ENCODE measurements around the gene ZSCAN25. TPM values are rescaled to one million over a fixed set of nuclear protein-coding genes. Genes with fewer than 3 reads are reported as not detected.
"Not testable (repeated sequence)": the region's sequence is repeated elsewhere in the genome, so short reads cannot be mapped to it uniquely, and the experiment has no call there.

The ZSCAN25 gene
- total RNA-seq = 10.1 and 16.6 TPM in 2 replicates

DNA sequence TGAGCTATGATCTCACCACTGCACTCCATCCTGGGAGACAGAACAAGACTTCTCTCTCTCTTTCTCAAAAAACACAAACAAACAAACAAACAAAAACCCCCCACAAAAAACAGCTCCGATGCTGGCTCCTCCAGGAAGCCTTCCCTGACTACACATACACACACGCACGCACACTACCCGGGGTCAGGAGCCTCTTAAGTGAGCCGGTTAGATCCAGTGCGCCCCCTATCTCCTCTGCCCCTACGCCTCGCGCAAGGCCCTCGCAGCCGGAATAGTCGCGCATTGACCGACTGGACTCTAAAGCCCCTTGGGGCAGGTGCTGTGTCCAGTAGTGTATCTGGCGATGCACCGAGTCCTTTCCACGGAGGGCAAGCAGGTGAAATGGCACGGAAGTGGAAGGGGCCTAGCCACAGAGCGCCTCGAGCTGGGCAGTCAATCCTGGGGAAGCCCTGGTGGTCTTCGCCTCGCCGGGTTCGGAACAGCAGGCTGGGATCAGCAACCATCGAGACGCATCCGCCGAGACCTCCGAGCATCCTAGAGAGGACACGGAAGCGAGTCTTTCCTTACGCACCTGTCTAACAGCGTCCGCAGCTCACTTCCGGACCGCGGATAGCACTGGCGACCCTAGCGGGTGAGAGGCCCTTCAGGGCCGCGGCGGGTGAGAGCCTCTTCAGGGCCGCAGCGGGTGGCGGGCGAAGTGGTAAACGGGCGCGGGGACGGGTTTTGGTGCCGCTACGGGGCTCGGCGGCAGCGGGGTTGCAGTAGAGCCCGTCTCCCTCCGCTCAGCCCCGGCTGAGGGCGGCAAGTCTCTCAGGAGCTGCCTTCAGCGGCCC, at the start of gene ZSCAN25:
TSS of gene ZSCAN25 (plus strand) at position 588 of the 833 bp plus-strand sequence. CDS start 2,661 bp downstream, outside the sequence.
- peak; percentile 87 for DNase-seq (ENCODE audit: low read depth)

DNA sequence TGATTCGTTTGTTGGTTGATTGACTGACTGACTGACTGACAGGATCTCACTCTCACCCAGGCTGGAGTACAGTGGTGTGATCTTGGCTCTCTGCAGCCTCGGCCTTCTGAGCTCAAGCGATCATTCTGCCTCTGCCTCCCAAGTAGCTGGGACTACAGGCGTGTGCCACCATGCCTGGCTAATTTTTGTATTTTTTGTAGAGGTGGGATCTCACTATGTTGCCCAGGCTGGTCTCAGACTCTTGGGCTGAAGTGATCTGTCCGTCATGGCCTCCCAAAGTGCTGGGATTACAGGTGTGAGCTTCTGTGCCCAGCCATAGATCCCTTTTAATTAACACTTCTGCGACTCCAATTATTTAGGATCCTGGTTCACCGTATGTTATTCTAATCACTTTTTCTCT, 48.0 kb upstream of the ZSCAN25 start:
- not testable (repeated sequence) for DNase-seq (ENCODE audit: low read depth)

DNA sequence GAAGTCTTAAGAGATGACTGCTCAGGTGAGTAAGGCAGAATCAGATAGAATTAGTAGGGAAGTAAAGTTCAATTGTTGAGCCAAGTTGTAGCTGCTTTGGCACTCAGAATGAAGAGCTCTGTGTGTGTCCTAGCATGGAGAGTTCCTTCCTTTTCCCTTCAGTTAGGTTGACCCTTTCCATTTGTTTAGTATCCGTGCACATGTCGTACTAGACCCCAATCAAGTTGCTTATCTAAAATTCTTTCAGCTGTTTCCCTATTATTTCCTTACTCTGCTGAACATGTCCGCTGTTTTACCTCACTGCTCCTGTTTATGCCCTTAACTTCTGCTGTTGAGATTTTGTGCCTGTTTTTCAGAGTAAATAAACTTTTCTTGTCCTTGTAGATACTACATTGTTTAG, 45.0 kb upstream of the ZSCAN25 start:
- DNase-seq (ENCODE audit: low read depth) = no peak

DNA sequence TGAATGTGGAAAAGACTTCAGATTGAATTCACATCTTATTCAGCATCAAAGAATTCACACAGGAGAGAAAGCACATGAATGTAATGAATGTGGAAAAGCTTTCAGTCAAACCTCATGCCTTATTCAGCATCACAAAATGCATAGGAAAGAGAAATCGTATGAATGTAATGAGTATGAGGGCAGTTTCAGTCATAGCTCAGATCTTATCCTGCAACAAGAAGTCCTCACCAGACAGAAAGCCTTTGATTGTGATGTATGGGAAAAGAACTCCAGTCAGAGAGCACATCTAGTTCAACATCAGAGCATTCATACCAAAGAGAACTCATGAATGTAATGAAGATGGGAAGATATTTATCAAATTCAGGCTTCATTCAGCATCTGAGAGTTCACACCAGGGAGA, 43.5 kb upstream of the ZSCAN25 start:
- no peak for DNase-seq (ENCODE audit: low read depth)

DNA sequence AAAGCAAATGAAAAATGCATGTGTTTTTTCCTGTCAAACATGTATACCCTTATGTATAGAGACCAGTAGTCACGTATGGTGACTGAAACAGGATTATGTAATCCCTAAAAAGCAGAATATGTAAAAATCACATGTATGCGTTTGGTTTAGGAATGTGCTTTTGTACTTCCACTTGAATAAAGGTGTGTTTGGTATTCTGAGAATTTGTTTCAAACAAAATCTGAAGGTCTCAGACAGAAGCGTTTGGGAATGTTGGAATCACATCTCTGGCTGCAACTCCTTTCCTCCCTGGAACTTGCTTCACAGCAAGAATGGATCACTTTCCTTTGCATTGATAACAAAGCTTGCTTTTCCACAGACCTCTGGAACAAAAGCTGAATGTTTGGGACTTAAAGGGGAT, 40.5 kb upstream of the ZSCAN25 start:
- DNase-seq (ENCODE audit: low read depth) = no peak

DNA sequence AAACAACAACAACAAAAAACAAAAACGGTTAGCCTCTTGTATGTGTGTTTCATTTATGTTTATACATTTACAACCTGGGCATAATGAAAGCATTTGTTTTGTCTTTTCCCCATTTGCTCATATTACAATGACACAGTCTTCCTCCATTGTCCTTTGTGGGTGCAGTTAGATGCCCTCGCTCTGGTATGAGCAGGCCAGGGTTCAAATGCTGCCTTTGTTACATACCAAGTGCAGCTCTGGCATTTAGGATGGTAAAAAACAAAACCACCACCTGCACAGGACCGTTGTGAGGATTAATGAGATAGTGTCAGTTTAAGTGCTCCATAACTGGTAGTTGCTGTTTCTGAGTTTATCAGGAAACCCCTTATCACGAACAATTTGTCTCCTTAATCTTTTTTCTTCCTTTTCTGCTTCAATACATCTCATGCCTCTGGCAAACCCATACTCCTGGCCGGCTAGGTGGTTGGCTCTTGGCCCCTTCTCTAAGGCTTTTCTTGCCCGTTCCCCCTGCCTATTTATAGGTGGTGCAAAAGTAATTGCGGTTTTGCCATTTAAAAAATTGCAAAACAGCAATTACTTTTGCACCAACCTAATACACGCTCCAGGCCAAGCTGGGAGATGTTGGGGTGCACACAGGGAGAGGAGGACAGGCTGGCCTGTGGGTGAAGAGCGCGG, 37.3 kb upstream of the ZSCAN25 start:
- DNase-seq (ENCODE audit: low read depth) = no peak

DNA sequence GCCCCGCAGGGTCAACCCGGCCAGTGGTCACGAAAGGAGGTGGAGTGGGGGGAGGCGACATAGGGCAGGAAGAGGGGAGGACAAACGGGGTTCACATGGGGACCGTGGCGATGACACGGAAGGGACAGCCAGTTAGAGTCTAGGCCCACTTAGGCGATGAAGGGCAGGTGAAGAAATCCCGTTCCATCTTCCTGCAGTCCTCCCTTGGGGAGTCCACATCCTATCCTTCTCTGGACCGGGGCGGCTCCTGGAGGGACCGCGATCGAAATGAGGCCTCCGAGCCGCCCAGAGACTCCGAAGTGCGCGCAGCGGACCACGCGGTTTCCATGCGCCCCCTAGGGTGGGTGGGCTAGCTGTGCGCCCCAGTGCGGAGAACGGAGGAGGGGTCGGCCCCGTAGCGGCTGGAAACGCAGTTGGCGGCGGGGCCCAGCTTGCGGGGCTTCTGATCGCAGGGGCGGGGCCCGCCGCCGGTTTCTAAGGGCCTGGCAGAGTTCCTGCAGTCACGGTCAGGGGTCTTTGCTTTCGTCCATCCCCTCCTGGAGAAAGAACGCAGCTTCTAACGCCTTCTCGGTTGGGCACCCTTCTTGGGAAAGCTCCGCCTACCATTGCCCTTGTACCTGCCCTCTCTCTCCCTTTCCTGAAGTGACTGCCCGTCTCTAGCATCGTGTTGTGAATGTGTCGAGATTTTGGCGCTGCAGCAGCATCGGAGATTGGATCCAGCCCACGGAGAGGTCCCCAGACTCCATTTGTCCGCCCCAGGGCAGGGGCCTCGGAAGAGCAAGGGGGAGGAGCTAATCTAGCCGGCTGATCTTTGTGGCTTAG, 36.6 kb upstream of the ZSCAN25 start:
- DNase-seq (ENCODE audit: low read depth) = peak; percentile 30

DNA sequence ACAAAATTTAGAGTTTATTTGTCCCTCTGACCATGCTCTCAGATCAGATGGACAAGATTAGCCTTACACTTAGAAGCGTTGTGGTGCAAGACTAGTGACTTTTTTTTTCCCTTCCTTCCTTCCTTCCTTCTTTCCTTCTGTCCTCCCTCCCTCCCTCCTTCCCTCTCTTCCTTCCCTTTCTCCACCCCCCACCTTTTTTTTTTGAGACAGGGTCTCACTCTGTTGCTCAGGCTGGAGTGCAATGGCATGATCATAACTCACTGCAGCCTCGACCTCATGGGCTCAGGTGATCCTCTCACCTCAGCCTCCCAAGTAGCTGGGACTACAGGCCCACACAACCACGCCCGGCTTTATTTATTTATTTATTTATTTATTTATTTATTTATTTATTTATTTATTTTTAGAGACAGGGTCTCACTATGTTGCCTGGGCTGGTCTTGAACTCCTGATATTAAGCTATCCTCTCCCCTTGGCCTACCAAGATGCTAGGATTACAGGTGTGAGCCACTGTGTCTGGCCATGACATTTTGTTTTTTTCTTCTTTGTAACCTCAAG, 35.9 kb upstream of the ZSCAN25 start:
- not testable (repeated sequence) for DNase-seq (ENCODE audit: low read depth)

DNA sequence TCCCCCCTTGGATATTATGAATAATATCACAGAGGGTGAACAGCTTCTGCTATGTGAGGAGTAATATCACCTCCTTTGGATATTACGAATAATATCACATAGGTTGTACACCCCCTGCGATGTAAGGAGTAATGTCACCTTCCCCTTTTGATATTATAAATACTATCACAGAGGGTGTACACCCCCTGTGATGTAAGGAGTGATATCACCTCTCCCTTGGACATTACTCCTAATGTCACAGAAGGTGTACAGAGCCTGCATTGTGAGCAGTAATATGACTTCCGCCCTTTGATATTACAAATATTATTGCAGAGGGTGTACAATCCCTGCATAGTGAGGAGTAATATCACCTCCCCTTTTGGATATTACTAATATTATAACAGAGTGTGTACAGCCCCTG, 27.9 kb upstream of the ZSCAN25 start:
- DNase-seq (ENCODE audit: low read depth) = no peak

DNA sequence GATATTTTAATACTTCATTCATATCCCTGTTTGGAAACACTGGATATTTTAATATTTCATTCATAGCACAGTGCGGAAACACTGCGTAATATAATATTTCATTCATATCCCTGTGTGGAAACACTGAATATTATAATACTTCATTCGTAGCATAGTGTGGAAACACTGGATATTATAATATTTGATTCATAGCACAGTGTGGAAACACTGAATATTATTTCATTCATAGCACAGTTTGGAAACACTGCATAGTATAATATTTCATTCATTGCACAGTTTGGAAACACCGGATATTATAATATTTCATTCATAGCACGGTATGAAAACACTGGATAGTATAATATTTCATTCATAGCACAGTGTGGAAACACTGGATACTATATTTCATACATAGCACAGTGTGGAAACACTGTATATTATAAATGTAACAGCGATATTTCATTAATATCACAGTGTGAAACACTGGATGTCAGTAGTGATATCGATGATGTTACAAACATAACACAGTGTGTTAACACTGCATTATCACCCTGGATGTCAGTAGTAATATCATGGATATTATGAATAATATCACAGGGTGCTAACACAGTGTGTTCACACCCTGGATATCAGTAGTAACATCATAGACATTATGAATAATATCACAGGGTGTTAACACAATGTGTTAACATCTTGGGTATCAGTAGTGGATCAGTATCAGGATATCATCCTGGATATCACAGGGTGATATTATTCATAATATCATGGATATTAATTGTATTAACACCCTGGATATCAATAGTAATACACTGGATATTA, 21.6 kb upstream of the ZSCAN25 start:
- DNase-seq (ENCODE audit: low read depth) = no peak

DNA sequence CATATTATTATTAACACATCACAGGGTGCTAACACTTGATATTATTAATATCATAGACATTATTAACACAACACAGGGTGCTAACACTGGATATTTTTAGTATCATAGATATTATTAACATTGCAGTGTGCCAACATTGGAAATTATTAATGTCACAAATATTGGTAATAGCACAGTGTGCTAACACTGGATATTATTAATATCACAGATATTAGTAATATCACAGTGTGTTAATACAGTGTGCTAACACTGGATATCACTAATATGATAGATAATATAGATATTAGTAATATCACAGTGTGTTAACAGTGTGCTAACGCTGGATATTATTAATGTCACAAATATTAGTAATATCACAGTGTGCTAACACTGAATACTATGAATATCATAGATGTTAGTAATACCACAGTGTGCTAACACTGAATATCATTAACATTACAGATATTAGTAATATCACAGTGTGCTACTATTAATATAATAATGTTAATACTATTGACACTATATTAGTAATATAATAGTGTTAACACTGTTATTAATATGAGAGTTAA, 20.3 kb upstream of the ZSCAN25 start:
- DNase-seq (ENCODE audit: low read depth) = no peak

DNA sequence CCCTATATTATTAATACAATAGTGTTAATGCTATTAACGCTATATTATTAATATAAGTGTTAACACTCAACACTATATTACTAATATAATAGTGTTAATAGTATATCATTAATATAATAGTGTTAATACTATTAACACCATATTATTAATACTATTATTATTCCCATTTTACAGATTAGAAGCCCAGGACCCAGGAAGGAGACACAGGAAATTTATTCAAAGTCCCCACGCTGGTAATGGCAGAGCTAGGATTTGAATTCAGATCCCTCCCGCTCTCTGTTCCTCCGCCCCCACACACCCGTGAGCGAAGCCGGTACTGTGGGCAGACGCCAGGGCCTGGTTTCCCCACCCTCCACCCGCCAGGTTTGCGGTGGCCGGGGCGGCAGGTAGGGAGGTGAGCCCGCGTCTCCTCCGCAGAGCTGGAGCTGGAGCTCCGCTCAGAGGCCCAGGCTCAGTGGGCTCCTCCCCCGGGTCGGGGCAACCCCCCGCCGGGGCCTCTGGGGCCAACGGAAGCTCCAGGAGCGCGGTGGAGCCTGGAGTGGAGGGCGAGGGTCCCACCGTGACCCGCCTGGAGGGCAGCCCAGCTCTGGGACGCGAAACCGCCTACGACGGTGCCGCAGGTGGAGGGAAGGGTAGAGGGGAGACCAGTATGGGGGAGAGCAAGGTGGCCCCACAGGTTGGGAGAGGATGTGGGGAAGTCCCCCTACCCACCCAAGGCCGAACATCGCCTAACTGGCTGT, 18.8 kb upstream of the ZSCAN25 start, which contains the start of gene TMEM225B:
TSS of gene TMEM225B (plus strand) at position 506 of the 740 bp plus-strand sequence. CDS start 6,122 bp downstream, outside the sequence.
- DNase-seq (ENCODE audit: low read depth) = no peak

DNA sequence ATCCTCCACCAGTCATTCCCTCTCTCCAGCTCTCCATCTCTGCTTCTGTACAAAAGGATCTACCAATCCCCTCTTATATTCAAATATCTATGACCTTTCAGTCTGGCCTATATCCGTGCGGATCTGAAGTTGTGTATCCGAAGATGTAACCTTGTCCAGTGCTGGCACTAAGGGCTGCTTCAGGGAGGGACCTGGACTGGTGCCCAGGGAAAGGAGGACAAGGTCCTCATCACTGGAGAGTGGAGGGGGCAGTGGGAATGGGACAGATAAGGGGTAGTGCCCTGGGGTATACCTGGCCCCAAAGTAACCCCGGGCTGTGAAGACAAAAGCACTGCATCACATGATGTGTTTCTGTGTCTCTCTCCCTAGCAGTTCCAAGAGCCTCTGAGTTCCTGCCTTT, 16.9 kb upstream of the ZSCAN25 start:
- no peak for DNase-seq (ENCODE audit: low read depth)

DNA sequence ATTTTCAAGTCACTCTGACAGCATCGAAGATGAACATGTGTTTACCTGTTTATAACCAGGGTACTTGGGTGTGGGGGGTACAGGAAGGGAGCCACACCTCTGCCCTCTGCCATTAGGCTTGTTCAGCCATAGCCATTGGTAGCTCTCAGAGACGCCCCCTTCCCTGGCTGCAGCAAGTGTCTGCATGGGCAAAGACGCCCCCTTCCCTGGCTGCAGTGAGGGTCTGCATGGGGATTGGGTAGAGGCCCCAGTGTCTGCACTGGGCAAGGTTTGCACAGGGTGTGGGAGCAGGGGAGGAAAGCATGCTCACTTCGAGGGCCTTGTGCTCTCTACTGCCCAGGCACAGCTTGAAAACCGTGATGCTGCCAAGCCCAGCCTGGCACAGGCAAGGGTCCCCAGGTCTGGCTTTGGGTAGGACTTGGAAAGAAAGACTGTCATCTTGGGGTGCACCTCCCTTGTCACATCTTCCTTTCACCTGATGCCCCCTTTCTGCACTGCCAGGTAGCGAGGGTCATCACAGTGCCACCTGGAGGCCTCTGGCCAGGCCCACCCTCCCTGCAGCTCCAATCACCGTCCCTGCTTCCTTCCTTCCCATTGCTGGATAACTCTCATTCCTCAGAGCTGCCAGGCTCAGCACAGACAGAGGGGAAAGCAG, 15.0 kb upstream of the ZSCAN25 start:
- no peak for DNase-seq (ENCODE audit: low read depth)

DNA sequence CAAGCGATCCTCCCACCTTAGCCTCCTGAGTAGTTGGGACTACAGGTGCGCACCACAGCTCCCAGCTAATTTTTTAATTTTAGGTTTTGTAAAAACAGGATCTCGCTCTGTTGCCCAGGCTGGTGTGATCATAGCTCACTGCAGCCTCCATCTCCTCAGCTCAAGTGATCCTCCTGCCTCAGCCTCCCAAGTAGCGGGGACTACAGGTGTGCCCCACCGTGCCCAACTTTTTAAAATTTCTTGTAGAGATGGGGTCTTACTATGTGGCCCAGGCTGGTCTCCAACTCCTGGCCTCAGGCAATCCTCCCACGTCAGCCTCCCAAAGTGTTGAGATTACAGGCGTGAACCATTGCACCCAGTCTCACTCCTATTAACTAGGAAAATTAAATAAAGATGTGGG, 11.2 kb upstream of the ZSCAN25 start:
- no peak for DNase-seq (ENCODE audit: low read depth)

DNA sequence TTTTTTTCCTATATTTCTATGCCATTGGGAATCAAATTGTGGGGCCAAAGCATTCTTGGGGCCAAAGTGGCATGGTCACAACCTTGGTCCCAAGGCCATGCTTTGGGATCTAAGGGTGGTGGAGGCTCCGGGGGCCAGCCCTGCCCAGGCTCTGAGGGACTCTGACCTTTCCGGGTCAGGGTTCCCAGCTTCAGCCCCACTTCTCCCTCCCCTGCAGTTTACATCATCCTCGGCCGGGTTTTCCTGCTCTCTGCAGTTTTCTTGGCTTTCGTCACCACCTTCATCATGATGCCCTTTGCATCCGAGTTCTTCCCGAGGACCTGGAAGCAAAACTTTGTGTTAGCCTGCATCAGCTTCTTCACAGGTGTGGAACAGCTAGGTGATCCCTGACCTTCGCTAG, 10.2 kb upstream of the ZSCAN25 start:
- no peak for DNase-seq (ENCODE audit: low read depth)

DNA sequence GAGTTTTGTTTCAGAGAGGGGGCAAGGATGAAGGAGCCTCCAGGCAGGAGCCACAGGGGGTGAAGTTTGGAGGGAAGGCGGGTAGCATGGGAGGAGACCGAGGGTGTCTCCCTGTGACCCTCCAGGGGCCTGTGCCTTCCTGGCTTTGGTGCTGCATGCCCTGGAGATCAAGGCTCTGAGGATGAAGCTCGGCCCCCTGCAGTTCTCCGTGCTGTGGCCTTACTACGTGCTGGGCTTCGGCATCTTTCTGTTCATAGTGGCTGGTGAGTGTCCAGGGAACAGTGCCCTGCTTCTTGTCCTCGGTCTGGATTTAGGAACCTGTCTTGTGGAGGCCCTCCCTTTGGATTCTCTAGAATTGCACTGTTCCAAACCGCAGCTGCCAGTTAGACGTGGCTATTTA, 9.2 kb upstream of the ZSCAN25 start:
- DNase-seq (ENCODE audit: low read depth) = no peak

DNA sequence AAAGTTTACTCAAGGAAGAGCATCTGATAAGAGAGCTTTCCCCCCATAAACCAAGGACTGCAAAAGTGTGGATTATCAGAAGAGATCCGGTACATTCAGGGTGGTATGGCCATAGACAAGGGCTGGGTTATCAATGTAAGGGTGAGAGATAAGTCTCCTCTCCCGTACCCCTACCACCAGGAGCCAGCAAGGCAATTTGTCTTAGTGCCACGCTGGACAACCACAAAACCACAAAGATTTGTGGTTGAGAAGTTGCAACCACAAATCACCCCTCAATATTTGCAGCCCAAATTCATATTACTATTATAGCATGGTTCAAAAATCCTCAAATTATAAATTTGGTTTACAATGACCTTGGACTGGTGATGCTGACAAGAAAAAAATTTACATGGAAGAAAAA, 2.3 kb upstream of the ZSCAN25 start:
- DNase-seq (ENCODE audit: low read depth) = no peak

DNA sequence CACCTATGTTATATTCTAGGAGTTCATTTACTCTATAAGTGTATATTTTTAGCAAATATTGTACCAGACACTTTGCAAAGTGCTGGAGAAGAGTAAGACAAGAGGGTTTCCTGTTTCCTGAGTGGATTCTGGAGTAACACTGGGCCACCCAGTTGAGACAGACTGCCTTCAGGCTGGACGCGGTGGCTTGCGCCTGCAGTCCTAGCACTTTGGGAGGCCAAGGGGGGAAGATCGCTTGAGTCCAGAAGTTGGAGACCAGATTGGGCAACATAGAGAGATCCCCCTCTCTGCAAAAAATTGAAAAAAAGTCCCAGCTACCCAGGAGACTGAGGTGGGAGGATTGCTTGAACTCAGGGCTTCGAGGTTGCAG, 772 bp upstream of the ZSCAN25 start:
- DNase-seq (ENCODE audit: low read depth) = no peak

All from renal cortical epithelial cell (primary cell).